ENCODE measurements around the gene TFPI2. TPM values are rescaled to one million over a fixed set of nuclear protein-coding genes. Genes with fewer than 3 reads are reported as not detected.
A peak's percentile ranks its signal among the peaks of the same experiment; 100 is the strongest.

The TFPI2 gene
- total RNA-seq, result not detected

GRCh38 chr7:93890464-93891068 lies at the start of gene TFPI2:
TSS of gene TFPI2 (minus strand) at chr7:93890753. CDS start at chr7:93890678, 75 bp downstream.
- H3K4me3 ChIP-seq, result peak within 1 kb of the TSS; percentile 63 to 82
- H3K9me3 ChIP-seq, result no peaks in the 10 kb centered on the region
- no peaks in the 10 kb centered on the region for H3K27me3 ChIP-seq
- DNase-seq (ENCODE audit: low spot score in 2 of 2), result peak in 1 of 2 donors; percentile 75
- H3K27ac ChIP-seq, result no peak within 1 kb of the TSS
- no peak for TF ChIP-seq CTCF (IDR thresholded peaks at IDR 0.05)
- intact Hi-C loops (cut with DNase I), result no loop called here
- H3K36me3 ChIP-seq, result no peaks in the 10 kb centered on the region
- peaks cover 0 to 2% of the 10 kb centered on the region in 2 donors for H3K4me1 ChIP-seq

DNA sequence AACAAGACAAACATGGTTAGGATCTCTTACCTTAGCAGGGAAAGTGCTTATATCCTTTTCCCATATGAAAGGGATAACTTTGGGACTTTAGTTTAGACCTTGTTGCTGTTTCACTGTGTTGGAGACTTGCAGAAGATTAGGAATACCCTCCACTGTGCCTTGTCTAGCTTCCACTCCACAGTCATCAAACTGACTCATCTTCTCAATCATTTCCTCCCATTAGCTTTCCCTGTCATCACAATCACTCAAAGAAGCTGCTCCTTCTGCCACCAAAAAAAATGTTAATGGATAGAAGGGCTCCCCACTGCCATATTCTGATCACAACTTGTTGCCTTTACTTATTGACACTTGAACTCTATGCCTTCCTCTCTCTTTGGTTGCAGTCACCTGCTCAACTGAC lies 47.7 kb upstream of the TFPI2 start:
- H3K9me3 ChIP-seq, result no peaks in the 10 kb centered on the region
- H3K36me3 ChIP-seq, result no peaks in the 10 kb centered on the region
- H3K4me3 ChIP-seq, result no peak overlapping the region
- no peaks in the 10 kb centered on the region for H3K27me3 ChIP-seq
- no peak for TF ChIP-seq CTCF (IDR thresholded peaks at IDR 0.05)
- DNase-seq (ENCODE audit: low spot score in 2 of 2), result no peak
- no peak overlapping the region for H3K27ac ChIP-seq
- H3K4me1 ChIP-seq, result no peaks in the 10 kb centered on the region
- intact Hi-C loops (cut with DNase I), result no loop called here

DNA sequence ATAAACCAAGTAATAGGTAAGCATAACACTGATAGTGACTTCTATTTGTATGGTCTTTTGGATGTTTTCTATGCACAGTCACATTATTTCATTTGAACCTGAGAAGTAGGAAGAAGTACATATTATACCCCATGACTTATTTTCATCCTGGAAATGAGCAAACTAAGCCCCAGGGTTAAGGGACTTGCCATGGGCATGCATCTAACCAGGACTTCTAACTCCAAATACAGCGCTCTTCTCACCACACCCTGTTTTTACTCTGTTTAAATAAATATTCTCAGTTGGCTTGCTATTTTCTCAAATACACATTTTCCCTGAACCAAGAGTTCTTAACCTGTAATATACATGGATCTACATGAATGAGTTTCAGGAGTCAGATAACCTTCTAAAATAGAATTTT lies 47.3 kb upstream of the TFPI2 start:
- Histone ChIP-seq H3K27ac (no peak overlapping the region), H3K4me1 (no peaks in the 10 kb centered on the region), H3K27me3 (no peaks in the 10 kb centered on the region), H3K4me3 (no peak overlapping the region), H3K9me3 (no peaks in the 10 kb centered on the region), H3K36me3 (no peaks in the 10 kb centered on the region)
- intact Hi-C loops (cut with DNase I), result no loop called here
- no peak for TF ChIP-seq CTCF (IDR thresholded peaks at IDR 0.05)
- no peak for DNase-seq (ENCODE audit: low spot score in 2 of 2)

DNA sequence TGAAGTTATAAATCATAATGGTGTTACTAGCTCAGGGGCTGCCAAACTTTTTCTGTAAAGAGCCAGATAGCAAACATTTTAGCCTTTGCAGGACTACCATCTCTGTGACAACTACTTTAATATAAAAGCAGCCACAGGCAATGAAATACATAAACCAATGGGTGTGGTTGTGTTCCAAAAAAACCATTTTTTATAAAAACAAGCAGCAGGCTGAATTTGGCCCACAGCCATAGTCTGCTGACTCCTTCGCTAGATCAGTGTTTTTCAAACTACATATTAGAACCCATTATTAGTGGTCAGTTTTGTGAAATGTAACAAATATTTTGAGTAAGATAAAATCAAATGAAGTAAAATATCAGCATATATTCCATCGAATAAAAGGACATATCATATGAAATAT lies 44.5 kb upstream of the TFPI2 start:
- Histone ChIP-seq H3K27ac (no peak overlapping the region), H3K4me1 (no peaks in the 10 kb centered on the region), H3K36me3 (no peaks in the 10 kb centered on the region), H3K27me3 (no peaks in the 10 kb centered on the region), H3K9me3 (no peaks in the 10 kb centered on the region), H3K4me3 (no peak overlapping the region)
- no peak for TF ChIP-seq CTCF (IDR thresholded peaks at IDR 0.05)
- intact Hi-C loops (cut with DNase I), result no loop called here
- DNase-seq (ENCODE audit: low spot score in 2 of 2), result no peak

DNA sequence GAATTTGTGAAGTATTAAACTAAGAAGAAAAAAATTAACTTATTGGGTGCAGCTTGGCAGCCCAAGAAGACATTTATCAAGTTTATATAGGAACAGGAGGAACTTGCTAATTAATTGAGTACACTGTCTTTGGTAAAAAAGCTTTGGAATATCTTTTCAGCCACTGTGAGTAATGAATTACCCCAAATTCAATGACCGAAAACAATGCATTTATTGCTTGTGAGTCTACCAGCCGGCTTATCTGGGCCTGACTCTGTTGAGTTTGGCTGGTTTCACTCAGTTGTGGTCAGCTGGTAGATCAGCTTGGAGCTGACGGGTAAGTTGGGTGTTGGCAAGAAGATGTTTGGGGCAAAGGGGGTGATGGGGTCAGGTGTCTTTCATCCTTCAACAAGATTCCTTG lies 42.6 kb upstream of the TFPI2 start:
- intact Hi-C loops (cut with DNase I), result no loop called here
- TF ChIP-seq CTCF (IDR thresholded peaks at IDR 0.05), result no peak
- no peaks in the 10 kb centered on the region for H3K9me3 ChIP-seq
- H3K4me1 ChIP-seq, result no peaks in the 10 kb centered on the region
- no peaks in the 10 kb centered on the region for H3K27me3 ChIP-seq
- no peak for DNase-seq (ENCODE audit: low spot score in 2 of 2)
- H3K36me3 ChIP-seq, result no peaks in the 10 kb centered on the region
- no peak overlapping the region for H3K4me3 ChIP-seq
- H3K27ac ChIP-seq, result no peak overlapping the region

DNA sequence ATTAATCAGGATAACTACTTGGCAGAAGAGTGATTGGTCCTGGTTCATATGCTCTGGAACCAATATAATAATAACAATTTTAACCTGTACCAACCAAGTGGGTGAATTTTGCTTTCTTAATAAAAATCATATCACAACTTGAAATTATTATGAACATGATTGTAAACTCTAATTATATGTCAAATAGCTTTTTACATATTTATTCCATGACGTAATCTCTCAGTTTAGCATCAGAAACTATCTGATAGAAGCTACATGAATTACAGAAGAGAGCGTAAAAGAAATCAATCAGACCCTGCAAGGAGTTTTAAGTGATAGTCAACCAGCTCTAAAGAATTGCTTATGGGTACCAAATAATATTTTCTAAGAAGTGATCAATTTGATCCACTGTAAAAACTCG lies 41.1 kb upstream of the TFPI2 start:
- TF ChIP-seq CTCF (IDR thresholded peaks at IDR 0.05), result no peak
- Histone ChIP-seq H3K4me1 (no peaks in the 10 kb centered on the region), H3K27ac (no peak overlapping the region), H3K27me3 (no peaks in the 10 kb centered on the region), H3K9me3 (no peaks in the 10 kb centered on the region), H3K4me3 (no peak overlapping the region), H3K36me3 (no peaks in the 10 kb centered on the region)
- DNase-seq (ENCODE audit: low spot score in 2 of 2), result no peak
- intact Hi-C loops (cut with DNase I), result no loop called here

Measured in ascending aorta (tissue), 2 donors.